GM23338 (cell line): ENCODE data around the gene TNRC18. TPM values are rescaled to one million over a fixed set of nuclear protein-coding genes. Genes with fewer than 3 reads are reported as not detected.
A peak's percentile ranks its signal among the peaks of the same experiment; 100 is the strongest.

Experiments
- ATAC-seq: fragments of 200-7000 bp; cut with Tn5 transposase; 3 replicates; pipeline ENCODE4 v1.9.1; 2020
- DNase-seq: peaks from one replicate; pipeline ENCODE4 v3.0.0-alpha.2; 2015; ENCODE audit warnings: low spot score
- H2AFZ ChIP-seq: fragments of 200-600 bp; sonication (generic); 2 replicates; pipeline ENCODE4 v1.8.0; 2016; ENCODE audit warnings: antibody characterized with exemption, mild to moderate bottlenecking, moderate library complexity
- H3F3A ChIP-seq: fragments of 200-600 bp; sonication (generic); replicated peaks from 2 replicates; pipeline ENCODE4 v1.8.0; 2017; ENCODE audit warnings: antibody characterized with exemption, mixed run types, low read depth
- H3K27ac ChIP-seq: fragments of 200-600 bp; sonication (generic); 2 replicates; pipeline ENCODE4 v1.6.1; 2016; ENCODE audit warnings: low read depth
- H3K27me3 ChIP-seq: fragments of 200-600 bp; sonication (generic); 2 replicates; pipeline ENCODE4 v1.8.0; 2016; ENCODE audit warnings: mild to moderate bottlenecking, mixed run types, moderate library complexity; ENCODE audit not compliant: insufficient read depth
- H3K36me3 ChIP-seq: fragments of 200-600 bp; sonication (generic); 2 replicates; pipeline ENCODE4 v1.8.0; 2016; ENCODE audit warnings: mild to moderate bottlenecking; ENCODE audit not compliant: insufficient read depth
- H3K4me1 ChIP-seq: fragments of 200-600 bp; sonication (generic); 2 replicates; pipeline ENCODE4 v1.8.0; 2016; ENCODE audit warnings: mild to moderate bottlenecking, moderate library complexity; ENCODE audit not compliant: insufficient read depth
- H3K4me2 ChIP-seq: fragments of 200-600 bp; sonication (generic); 2 replicates; pipeline ENCODE4 v1.7.1; 2017; ENCODE audit warnings: mixed run types
- H3K4me3 ChIP-seq: fragments of 200-600 bp; sonication (generic); 2 replicates; pipeline ENCODE4 v1.6.1; 2016; ENCODE audit warnings: mixed run types
- H3K79me2 ChIP-seq: fragments of 200-600 bp; sonication (generic); replicated peaks from 2 replicates; pipeline ENCODE4 v1.8.0; 2017; ENCODE audit warnings: mild to moderate bottlenecking; ENCODE audit not compliant: insufficient read depth
- H3K9me2 ChIP-seq: fragments of 200-600 bp; sonication (generic); 2 replicates; pipeline ENCODE4 v1.8.0; 2017; ENCODE audit not compliant: insufficient read depth
- H4K20me1 ChIP-seq: fragments of 200-600 bp; sonication (generic); replicated peaks from 2 replicates; pipeline ENCODE4 v1.8.0; 2017; ENCODE audit warnings: mild to moderate bottlenecking; ENCODE audit not compliant: insufficient read depth
- H3K27ac Mint-ChIP-seq: 2 replicates; pipeline ENCODE4 v1.8.0; 2020; ENCODE audit warnings: inconsistent platforms, mild to moderate bottlenecking, moderate library complexity, mixed read lengths
- H3K27me3 Mint-ChIP-seq: 3 replicates; pipeline ENCODE4 v1.8.0; 2022; ENCODE audit warnings: low read depth, mild to moderate bottlenecking, moderate library complexity, mixed read lengths, inconsistent platforms; ENCODE audit not compliant: insufficient read depth, poor library complexity
- H3K36me3 Mint-ChIP-seq: 3 replicates; pipeline ENCODE4 v1.8.0; 2021; ENCODE audit warnings: low read depth, mild to moderate bottlenecking, inconsistent platforms, moderate library complexity, mixed read lengths
- H3K4me1 Mint-ChIP-seq: 3 replicates; pipeline ENCODE4 v1.8.0; 2020; ENCODE audit warnings: mild to moderate bottlenecking, inconsistent platforms, mixed read lengths
- H3K4me3 Mint-ChIP-seq: 3 replicates; pipeline ENCODE4 v1.8.0; 2021; ENCODE audit warnings: moderate library complexity, mild to moderate bottlenecking, inconsistent platforms, mixed read lengths
- H3K9me3 Mint-ChIP-seq: 3 replicates; pipeline ENCODE4 v1.8.0; 2020; ENCODE audit warnings: moderate library complexity, mild to moderate bottlenecking, inconsistent platforms, mixed read lengths
- EZH2phosphoT487 ChIP-seq: fragments of 200-600 bp; sonication (generic); IDR thresholded peaks from one replicate; pipeline ENCODE4 v1.8.1; 2018; ENCODE audit warnings: antibody characterized with exemption; ENCODE audit not compliant: unreplicated experiment
- polyA plus RNA-seq: library from polyadenylated mRNA; unstranded; fragments of >200 nt; fragmentation: Nextera tagmentation; extraction: Ambion mirVana; gene quantifications from 2 replicates; pipeline ENCODE4 v1.2.1, GENCODE V29; 2016
- total RNA-seq: library from RNA; depleted of rRNA; stranded (reverse); fragments of >200 nt; shearing (Covaris generic); gene quantifications from 2 replicates; pipeline ENCODE4 v1.2.3, GENCODE V29; 2014
- TF ChIP-seq, protein P1 (sequence below): fragments of 250-450 bp; sonication (Bioruptor Pico); IDR thresholded peaks from 2 replicates; pipeline ENCODE4 v1.5.0; 2020; ENCODE audit warnings: mild to moderate bottlenecking, moderate library complexity

TNRC18 gene
- total and polyA plus RNA-seq, 2 experiments from 2014 or later, result 2.1 to 17.5 TPM

DNA sequence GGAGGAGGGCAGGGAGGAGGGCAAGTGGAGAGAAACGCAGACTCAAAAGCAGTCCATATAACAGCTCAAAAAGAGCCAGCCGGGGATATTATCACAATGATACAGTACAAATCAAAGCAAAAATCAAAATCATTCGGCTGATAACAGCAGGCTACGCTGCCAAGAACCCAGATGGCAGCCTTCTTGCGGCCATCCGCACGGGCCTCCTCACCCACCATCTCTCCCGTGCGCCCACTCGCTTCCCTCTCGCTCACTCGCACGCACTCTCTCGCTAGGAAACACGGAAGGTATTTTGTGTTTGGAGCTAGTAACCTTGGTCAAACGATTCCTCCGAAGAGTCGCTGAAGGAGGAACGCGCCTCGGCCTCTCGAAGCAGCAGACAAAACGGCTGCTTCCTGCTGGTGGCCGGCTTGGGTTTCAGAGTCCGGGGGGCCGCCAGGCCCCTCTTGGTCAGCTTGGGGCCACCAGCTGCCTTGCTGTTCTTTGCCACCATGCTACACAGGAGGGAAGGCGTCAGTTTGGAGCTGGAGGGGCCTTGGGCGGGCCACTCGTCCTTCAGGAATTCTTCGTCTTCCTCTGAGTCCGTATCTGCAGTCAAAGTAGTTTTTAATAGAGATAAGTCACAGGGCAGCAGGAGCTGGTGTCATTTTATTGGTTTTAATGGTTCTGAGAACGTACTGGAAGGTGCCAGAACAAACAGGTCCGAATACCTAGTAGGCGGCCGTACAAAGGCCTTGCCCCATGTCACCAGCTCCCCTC is 71.9 kb downstream of the TNRC18 start:
- H3K4me3 Mint-ChIP-seq, result peak overlapping the region; percentile 54
- H3K79me2 ChIP-seq, result no peaks in the 10 kb centered on the region
- TF ChIP-seq, protein P1, sequence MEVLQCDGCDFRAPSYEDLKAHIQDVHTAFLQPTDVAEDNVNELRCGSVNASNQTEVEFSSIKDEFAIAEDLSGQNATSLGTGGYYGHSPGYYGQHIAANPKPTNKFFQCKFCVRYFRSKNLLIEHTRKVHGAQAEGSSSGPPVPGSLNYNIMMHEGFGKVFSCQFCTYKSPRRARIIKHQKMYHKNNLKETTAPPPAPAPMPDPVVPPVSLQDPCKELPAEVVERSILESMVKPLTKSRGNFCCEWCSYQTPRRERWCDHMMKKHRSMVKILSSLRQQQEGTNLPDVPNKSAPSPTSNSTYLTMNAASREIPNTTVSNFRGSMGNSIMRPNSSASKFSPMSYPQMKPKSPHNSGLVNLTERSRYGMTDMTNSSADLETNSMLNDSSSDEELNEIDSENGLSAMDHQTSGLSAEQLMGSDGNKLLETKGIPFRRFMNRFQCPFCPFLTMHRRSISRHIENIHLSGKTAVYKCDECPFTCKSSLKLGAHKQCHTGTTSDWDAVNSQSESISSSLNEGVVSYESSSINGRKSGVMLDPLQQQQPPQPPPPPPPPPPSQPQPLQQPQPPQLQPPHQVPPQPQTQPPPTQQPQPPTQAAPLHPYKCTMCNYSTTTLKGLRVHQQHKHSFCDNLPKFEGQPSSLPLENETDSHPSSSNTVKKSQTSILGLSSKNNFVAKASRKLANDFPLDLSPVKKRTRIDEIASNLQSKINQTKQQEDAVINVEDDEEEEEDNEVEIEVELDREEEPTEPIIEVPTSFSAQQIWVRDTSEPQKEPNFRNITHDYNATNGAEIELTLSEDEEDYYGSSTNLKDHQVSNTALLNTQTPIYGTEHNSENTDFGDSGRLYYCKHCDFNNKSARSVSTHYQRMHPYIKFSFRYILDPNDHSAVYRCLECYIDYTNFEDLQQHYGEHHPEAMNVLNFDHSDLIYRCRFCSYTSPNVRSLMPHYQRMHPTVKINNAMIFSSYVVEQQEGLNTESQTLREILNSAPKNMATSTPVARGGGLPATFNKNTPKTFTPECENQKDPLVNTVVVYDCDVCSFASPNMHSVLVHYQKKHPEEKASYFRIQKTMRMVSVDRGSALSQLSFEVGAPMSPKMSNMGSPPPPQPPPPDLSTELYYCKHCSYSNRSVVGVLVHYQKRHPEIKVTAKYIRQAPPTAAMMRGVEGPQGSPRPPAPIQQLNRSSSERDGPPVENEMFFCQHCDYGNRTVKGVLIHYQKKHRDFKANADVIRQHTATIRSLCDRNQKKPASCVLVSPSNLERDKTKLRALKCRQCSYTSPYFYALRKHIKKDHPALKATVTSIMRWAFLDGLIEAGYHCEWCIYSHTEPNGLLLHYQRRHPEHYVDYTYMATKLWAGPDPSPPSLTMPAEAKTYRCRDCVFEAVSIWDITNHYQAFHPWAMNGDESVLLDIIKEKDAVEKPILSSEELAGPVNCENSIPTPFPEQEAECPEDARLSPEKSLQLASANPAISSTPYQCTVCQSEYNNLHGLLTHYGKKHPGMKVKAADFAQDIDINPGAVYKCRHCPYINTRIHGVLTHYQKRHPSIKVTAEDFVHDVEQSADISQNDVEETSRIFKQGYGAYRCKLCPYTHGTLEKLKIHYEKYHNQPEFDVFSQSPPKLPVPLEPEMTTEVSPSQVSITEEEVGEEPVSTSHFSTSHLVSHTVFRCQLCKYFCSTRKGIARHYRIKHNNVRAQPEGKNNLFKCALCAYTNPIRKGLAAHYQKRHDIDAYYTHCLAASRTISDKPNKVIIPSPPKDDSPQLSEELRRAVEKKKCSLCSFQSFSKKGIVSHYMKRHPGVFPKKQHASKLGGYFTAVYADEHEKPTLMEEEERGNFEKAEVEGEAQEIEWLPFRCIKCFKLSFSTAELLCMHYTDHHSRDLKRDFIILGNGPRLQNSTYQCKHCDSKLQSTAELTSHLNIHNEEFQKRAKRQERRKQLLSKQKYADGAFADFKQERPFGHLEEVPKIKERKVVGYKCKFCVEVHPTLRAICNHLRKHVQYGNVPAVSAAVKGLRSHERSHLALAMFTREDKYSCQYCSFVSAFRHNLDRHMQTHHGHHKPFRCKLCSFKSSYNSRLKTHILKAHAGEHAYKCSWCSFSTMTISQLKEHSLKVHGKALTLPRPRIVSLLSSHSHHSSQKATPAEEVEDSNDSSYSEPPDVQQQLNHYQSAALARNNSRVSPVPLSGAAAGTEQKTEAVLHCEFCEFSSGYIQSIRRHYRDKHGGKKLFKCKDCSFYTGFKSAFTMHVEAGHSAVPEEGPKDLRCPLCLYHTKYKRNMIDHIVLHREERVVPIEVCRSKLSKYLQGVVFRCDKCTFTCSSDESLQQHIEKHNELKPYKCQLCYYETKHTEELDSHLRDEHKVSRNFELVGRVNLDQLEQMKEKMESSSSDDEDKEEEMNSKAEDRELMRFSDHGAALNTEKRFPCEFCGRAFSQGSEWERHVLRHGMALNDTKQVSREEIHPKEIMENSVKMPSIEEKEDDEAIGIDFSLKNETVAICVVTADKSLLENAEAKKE (CRISPR knock-in tag), result no peak
- TF ChIP-seq EZH2phosphoT487, result no peak
- H3K27me3 ChIP-seq, result peaks cover 43% of the 10 kb centered on the region
- no peak overlapping the region for H3K27ac Mint-ChIP-seq
- peak overlapping the region; percentile 85 for H3K4me2 ChIP-seq
- H3K9me2 ChIP-seq, result no peaks in the 10 kb centered on the region
- 0 out of 2 replicates have a peak, but pooled peaks cover 8% of the 10 kb centered on the region for H3F3A ChIP-seq
- no peak overlapping the region; the same call in 1 of the 2 replicates for H3K27ac ChIP-seq
- DNase-seq (peak; percentile 31), ATAC-seq (no peak)
- peaks cover 76% of the 10 kb centered on the region for H3K27me3 Mint-ChIP-seq
- H3K9me3 Mint-ChIP-seq, result peaks cover 3% of the 10 kb centered on the region; the same call in 2 of the 3 replicates
- H3K4me1 ChIP-seq, result peaks cover 30% of the 10 kb centered on the region; the same call in 1 of the 2 replicates
- H4K20me1 ChIP-seq, result no peaks in the 10 kb centered on the region
- H3K4me1 Mint-ChIP-seq, result peaks cover 43% of the 10 kb centered on the region
- peaks cover 11% of the 10 kb centered on the region; the same call in 2 of the 3 replicates for H3K36me3 Mint-ChIP-seq
- H3K36me3 ChIP-seq, result no peaks in the 10 kb centered on the region
- H3K4me3 ChIP-seq, result peak overlapping the region; percentile 30; the same call in 1 of the 2 replicates
- H2AFZ ChIP-seq, result no peak overlapping the region
